ENCODE data around the gene PATJ. TPM values are rescaled to one million over a fixed set of nuclear protein-coding genes. Genes with fewer than 3 reads are reported as not detected.

The PATJ gene
- total RNA-seq, 1 donor from 2014 or later = 5.1 TPM

DNA sequence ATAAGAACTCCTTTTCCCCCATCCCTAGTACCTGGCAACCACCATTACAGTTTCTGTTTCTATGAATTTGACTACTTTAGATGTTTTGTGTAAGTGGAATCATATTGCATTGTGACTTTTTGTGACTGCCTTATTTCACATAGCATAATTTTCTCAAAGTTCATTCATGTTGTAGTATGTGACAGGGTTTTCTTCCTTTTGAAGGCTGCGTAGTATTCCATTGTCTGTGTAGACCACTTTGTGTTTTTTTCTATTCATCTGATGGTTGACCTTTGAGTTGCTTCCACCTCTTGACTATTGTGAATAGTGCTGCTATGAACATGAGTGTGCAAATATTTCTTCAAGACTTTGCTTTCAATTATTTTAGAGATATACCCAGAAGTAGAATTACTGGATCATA lies 226.6 kb downstream of the PATJ start:
- Mint-ChIP-seq H3K9me3 (no peaks in the 10 kb centered on the region), H3K4me3 (no peak overlapping the region), H3K27ac (no peak overlapping the region), H3K4me1 (no peaks in the 10 kb centered on the region), H3K27me3 (no peaks in the 10 kb centered on the region), H3K36me3 (ENCODE audit: low read depth) (no peaks in the 10 kb centered on the region)
- intact Hi-C loops (cut with micrococcal nuclease) = no loop called here
- DNase-seq = no peak

DNA sequence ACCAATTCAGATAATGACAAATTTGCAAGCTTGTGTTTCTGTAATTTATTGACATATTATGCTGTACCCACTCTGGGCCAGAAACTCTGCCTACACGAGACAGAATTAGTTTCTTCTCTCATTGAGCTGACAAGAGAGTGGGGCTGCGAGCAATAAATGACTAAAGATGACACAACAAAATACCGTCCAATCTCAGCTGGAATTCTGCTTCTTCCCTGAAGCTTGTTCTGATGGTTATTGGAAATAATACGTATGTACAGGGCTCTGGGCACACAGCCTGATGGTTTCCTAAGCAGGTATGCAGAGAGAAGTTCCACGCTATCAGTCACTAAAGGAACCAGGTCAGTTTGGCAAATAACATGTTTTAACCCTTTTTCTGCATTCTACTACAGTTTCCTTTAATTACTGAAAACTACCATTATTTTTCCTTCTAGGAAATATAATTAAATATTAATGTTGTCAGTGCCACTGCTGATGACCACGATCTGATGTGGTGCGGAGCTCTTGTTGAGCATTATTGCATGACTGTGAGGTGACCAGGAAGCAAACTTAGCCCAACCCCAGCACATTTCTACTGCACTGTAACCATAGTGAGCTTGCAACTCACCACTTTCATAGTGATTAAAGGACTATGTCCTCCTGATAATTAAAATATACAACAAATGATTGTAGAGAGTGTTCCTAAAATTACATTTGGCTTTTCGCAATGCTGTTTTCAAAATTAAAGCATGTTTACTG lies 231.0 kb downstream of the PATJ start:
- DNase-seq = no peak
- Mint-ChIP-seq H3K4me1 (no peaks in the 10 kb centered on the region), H3K36me3 (ENCODE audit: low read depth) (no peaks in the 10 kb centered on the region), H3K9me3 (no peaks in the 10 kb centered on the region), H3K4me3 (no peak overlapping the region), H3K27ac (no peak overlapping the region), H3K27me3 (no peaks in the 10 kb centered on the region)
- intact Hi-C loops (cut with micrococcal nuclease) = no loop called here

DNA sequence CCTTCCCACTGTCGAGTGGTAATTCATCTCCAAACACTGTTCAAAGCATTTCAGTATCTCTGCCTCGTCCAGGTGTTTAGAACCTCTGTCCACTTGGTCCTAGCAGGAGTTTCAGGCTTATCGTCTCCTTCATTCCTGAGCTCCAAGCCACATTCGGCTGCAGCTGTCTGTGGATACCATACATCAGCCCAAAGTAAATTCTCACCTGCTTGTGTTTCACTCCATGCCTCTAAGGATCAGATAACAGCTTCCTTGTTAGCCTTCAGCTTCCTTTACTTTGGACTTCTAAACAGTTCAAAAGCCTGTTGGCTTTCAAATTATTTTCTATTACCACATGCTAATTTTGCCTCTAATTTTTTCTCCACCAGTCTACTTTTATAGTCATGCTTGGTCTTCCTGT lies 233.4 kb downstream of the PATJ start:
- Mint-ChIP-seq H3K4me3 (no peak overlapping the region), H3K4me1 (no peaks in the 10 kb centered on the region), H3K36me3 (ENCODE audit: low read depth) (no peaks in the 10 kb centered on the region), H3K27ac (no peak overlapping the region), H3K27me3 (no peaks in the 10 kb centered on the region), H3K9me3 (no peaks in the 10 kb centered on the region)
- no peak for DNase-seq
- intact Hi-C loops (cut with micrococcal nuclease) = no loop called here

DNA sequence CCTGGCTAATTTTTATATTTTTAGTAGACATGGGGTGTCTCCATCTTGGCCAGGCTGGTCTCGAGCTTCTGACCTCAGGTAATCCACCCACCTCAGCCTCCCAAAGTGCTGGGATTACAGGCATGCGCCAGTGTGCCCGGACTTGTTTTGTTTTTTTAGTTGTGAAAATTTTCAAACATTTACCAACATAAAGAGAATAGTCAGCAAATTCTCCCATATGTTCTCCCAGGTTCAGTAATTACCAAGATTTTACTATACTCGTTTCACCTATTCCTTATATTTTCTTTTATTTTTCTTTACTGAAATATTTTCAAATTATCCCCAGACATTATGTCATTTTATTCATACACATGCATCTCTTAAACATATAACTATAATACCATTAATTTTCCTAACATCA lies 234.3 kb downstream of the PATJ start:
- Mint-ChIP-seq H3K27me3 (no peaks in the 10 kb centered on the region), H3K4me1 (no peaks in the 10 kb centered on the region), H3K36me3 (ENCODE audit: low read depth) (no peaks in the 10 kb centered on the region)

DNA sequence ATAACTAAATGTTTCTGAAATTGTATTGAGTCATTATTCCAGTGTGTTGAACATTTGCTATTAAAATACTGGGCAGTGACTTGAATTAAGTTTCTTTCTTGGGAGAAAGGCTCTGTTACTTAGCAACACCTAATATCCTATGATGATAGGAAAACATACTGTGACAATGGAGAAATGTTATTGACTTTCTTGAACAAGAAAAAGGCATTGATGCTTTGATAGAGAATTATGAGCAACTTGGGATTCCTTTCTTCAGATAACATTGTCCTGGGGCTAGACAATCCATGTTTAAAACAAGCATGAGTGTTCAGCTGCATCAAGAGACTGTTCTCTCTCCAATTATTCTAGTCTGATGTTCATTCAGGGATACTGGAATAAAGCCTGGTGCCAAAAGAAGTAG lies 236.5 kb downstream of the PATJ start:
- no peak overlapping the region for H3K27ac Mint-ChIP-seq

More for the DNA sequence above, 234.3 kb downstream of the PATJ start:
- no peak overlapping the region for H3K27ac Mint-ChIP-seq
- DNase-seq = no peak
- H3K9me3 Mint-ChIP-seq = no peaks in the 10 kb centered on the region
- intact Hi-C loops (cut with micrococcal nuclease) = no loop called here
- no peak overlapping the region for H3K4me3 Mint-ChIP-seq

DNA sequence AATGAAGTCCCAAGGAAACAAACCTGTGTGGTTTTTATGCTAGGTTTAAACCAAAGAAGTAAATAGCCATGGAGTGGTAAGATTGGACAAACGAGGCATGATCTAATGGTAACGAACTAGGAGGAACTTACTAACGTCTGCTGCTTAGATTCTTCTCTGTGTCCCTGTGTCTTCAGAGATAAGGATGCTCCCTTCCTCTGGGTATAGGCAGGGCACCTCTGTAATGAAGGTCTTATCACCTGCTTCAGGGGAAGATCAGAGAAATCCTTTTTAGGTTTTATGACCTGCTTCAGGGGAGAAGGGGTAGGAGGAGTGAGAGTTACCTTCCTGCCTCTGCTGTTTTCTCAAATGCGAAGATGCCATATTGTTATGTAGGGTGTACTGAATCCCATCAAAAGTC lies 237.4 kb downstream of the PATJ start:
- intact Hi-C loops (cut with micrococcal nuclease) = no loop called here
- H3K36me3 Mint-ChIP-seq (ENCODE audit: low read depth) = no peaks in the 10 kb centered on the region
- no peaks in the 10 kb centered on the region for H3K4me1 Mint-ChIP-seq
- no peak overlapping the region for H3K27ac Mint-ChIP-seq
- no peak overlapping the region for H3K4me3 Mint-ChIP-seq
- no peaks in the 10 kb centered on the region for H3K27me3 Mint-ChIP-seq
- no peak for DNase-seq
- no peaks in the 10 kb centered on the region for H3K9me3 Mint-ChIP-seq

More for the DNA sequence above, 236.5 kb downstream of the PATJ start:
- Mint-ChIP-seq H3K4me1 (no peaks in the 10 kb centered on the region), H3K9me3 (no peaks in the 10 kb centered on the region), H3K27me3 (no peaks in the 10 kb centered on the region), H3K36me3 (ENCODE audit: low read depth) (no peaks in the 10 kb centered on the region), H3K4me3 (no peak overlapping the region)
- intact Hi-C loops (cut with micrococcal nuclease) = no loop called here
- DNase-seq = no peak

DNA sequence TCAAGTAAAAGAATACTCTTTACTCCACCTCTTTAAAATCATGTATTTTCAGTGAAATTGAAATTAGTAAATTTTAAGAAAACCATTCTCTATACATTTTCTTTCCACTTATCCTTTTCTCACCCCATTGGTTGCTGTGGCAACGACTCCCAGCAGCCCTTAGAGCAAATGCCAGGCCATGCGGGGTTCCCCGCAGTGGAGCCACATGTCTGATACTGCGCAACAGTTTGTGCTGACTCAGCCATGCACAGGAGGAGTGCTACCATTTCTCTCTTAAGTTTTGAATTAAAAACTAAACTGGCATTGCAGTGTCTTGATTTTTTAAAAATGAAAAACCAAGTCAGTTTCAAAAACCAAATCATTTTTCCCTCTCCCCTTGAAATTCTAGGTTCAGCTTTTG lies 238.3 kb downstream of the PATJ start:
- no peaks in the 10 kb centered on the region for H3K9me3 Mint-ChIP-seq
- intact Hi-C loops (cut with micrococcal nuclease) = no loop called here
- no peaks in the 10 kb centered on the region for H3K27me3 Mint-ChIP-seq
- DNase-seq = no peak
- no peaks in the 10 kb centered on the region for H3K4me1 Mint-ChIP-seq
- H3K27ac Mint-ChIP-seq = no peak overlapping the region
- H3K4me3 Mint-ChIP-seq = no peak overlapping the region
- H3K36me3 Mint-ChIP-seq (ENCODE audit: low read depth) = no peaks in the 10 kb centered on the region

DNA sequence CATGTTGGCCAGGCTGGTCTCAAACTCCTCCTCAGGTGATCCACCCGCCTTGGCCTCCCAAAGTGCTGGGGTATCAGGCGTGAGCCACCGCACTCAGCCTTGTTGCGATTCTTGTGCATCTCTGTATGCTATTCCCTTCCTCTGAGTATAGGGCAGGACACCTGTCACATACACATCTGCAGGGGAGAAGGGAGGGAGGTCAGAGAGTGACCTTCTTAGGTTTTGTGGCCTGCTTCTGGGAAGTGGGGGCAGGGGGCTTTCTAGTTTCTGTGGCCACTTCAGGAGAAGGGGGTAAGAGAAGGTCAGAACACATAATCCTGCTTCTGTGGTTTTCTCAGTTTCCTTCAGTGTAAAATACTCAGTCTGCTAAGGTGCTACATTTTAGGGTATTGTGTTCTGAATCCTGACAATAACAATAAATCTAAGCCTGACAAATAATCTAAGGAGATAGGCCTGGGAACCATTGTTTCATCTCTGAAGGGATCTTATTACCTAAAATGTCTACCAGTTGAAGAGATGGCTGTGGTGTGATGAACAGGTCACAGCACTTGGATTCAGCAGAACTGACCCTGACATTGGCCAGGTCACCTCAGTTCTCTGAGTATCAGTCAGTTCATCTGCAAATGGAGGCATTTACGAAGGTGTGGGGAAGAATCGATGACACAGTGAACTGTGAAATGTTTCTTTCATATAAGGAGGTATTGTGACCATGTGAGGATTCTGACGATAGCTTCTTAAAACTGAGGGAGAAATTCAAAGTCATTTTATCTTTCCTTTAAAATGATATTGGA lies 239.8 kb downstream of the PATJ start:
- Mint-ChIP-seq H3K36me3 (ENCODE audit: low read depth) (no peaks in the 10 kb centered on the region), H3K27ac (no peak overlapping the region), H3K9me3 (no peaks in the 10 kb centered on the region), H3K4me3 (no peak overlapping the region), H3K4me1 (no peaks in the 10 kb centered on the region), H3K27me3 (no peaks in the 10 kb centered on the region)
- intact Hi-C loops (cut with micrococcal nuclease) = no loop called here
- DNase-seq = no peak

DNA sequence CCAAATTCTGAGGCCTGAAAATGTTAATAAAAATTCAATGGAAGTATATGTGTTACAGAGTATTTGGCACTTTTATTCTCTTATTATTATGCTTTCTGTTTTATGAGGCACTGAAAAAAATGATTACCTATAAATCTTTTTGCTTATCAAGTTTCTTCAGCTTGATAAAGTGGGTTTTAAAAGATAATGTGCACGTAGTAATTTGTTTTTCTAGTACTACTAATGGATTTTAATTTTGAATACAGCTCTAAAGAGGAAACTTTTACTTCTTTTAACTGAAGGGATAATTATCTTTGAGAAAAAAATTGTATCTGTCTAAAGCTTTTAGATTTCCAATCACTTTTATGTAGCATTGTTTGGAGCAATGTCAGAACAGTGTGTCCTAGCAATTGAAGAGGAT lies 241.0 kb downstream of the PATJ start:
- intact Hi-C loops (cut with micrococcal nuclease) = no loop called here
- H3K4me3 Mint-ChIP-seq = no peak overlapping the region
- no peak overlapping the region for H3K27ac Mint-ChIP-seq

DNA sequence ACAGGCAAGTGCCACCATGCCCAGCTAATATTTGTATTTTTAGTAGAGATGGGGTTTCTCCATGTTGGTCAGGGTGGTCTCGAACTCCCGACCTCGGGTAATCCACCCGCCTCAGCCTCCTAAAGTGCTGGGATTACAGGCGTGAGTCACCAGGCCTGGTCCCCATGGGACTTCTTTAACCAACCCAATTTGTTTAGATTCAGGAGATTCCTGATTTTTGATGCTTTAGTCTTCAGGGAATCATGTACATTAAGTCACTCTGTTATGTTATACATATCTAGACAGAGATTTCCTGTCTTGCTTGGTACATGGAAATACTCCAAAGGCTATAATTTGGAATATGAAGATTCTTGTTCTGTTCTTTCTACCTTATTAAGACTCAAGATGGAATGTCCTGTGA lies 250.0 kb downstream of the PATJ start:
- H3K4me3 Mint-ChIP-seq = no peak overlapping the region

More for the DNA sequence above, 241.0 kb downstream of the PATJ start:
- no peak for DNase-seq
- H3K36me3 Mint-ChIP-seq (ENCODE audit: low read depth) = no peaks in the 10 kb centered on the region
- H3K9me3 Mint-ChIP-seq = no peaks in the 10 kb centered on the region
- no peaks in the 10 kb centered on the region for H3K27me3 Mint-ChIP-seq
- no peaks in the 10 kb centered on the region for H3K4me1 Mint-ChIP-seq

DNA sequence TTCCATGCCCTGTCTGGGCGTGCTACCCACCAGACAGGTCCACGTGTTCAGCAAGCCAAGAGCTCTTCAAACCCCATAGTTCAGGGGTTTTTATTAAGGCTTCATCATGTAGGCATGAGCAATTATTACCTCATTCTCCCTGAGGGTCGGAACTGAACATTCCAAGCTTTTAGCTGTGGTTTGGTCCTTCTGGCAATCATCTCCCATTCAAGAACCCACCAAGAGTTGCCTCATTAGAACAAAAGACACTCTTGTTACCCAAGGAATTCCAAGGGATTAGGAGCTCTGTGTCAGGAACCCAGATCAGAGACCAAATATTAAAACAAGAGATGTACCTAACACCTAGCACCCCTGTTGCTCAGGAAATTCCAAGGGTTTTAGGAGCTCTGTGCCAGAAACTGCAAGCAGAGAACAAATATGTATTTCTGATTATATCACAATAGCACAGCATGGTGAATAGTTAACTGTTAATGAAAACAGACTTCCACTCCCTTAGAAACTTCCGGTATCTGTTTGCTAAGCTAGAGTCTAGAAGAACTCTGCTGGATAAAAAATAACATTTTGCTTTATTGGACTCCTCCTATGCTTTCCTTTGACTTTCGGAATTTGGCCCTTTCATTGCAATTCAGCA lies 251.2 kb downstream of the PATJ start:
- H3K27ac Mint-ChIP-seq = no peak overlapping the region
- H3K9me3 Mint-ChIP-seq = no peaks in the 10 kb centered on the region
- intact Hi-C loops (cut with micrococcal nuclease) = no loop called here

More for the DNA sequence above, 250.0 kb downstream of the PATJ start:
- intact Hi-C loops (cut with micrococcal nuclease) = no loop called here
- Mint-ChIP-seq H3K27me3 (no peaks in the 10 kb centered on the region), H3K4me1 (no peaks in the 10 kb centered on the region), H3K27ac (no peak overlapping the region), H3K9me3 (no peaks in the 10 kb centered on the region), H3K36me3 (ENCODE audit: low read depth) (no peaks in the 10 kb centered on the region)
- DNase-seq = no peak

DNA sequence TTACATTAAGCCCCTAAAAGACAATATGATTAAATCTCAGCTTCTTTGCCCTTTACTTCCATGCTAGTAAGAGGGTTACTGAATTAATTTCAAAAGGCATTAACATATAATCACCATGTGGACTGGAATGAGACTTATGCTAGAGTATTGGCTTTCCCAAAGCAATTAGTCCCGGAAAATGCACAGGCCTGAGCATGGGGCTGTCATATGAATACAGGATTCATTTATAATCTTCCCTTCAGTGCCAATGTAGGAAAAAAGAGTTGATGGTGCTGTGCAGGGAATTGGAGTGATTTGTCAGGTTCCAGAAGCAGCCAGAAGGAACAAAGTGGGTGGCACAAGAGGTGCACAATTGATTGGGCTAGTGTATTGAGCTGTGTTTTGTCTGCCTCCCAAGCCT lies 253.4 kb downstream of the PATJ start:
- Mint-ChIP-seq H3K9me3 (no peaks in the 10 kb centered on the region), H3K36me3 (ENCODE audit: low read depth) (no peaks in the 10 kb centered on the region), H3K4me1 (no peaks in the 10 kb centered on the region), H3K4me3 (no peak overlapping the region), H3K27me3 (no peaks in the 10 kb centered on the region), H3K27ac (no peak overlapping the region)
- no peak for DNase-seq
- intact Hi-C loops (cut with micrococcal nuclease) = no loop called here

More for the DNA sequence above, 251.2 kb downstream of the PATJ start:
- no peak overlapping the region for H3K4me3 Mint-ChIP-seq
- DNase-seq = no peak
- no peaks in the 10 kb centered on the region for H3K36me3 Mint-ChIP-seq (ENCODE audit: low read depth)
- no peaks in the 10 kb centered on the region for H3K27me3 Mint-ChIP-seq
- no peaks in the 10 kb centered on the region for H3K4me1 Mint-ChIP-seq

DNA sequence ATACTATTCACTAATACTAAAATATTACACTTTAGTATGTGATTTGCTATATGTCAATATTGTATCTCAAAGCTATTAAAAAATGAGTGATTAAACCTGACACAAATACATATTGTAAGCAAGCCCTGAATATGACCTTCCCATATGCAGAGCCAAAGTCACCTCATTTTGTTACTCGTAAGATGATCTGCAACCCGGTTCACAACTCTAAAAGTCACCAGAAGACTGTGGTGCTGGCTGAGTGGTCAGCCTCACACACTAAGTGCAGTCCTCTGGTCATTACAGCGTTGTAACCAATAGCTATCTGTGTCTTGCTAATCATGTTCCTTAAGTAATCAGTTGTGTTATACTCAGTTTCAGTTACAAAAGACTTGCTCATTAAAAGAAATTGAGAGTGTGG lies 254.8 kb downstream of the PATJ start:
- no peak overlapping the region for H3K4me3 Mint-ChIP-seq
- H3K27me3 Mint-ChIP-seq = no peaks in the 10 kb centered on the region
- no peak for DNase-seq
- H3K36me3 Mint-ChIP-seq (ENCODE audit: low read depth) = no peaks in the 10 kb centered on the region
- H3K27ac Mint-ChIP-seq = no peak overlapping the region
- H3K9me3 Mint-ChIP-seq = no peaks in the 10 kb centered on the region
- H3K4me1 Mint-ChIP-seq = no peaks in the 10 kb centered on the region
- intact Hi-C loops (cut with micrococcal nuclease) = no loop called here

DNA sequence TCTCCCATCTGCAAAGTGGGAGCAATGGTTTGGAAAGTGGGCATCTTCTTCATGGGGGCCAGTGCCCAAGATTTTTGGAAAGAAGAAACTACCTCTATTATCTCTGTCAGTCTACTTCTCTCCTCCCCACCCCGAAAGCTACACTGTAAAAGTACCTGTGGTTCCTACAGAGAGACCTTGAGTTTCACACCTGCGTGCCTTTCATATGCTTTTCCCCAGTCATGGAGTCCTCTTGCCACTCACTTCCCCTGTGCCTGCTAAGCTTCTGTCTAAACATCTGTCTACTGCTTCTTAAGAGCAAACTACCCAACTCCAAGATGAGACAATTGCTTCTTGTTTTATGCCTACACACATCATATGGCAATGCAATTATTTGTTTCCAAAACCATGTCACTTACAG lies 261.5 kb downstream of the PATJ start:
- H3K36me3 Mint-ChIP-seq (ENCODE audit: low read depth) = no peaks in the 10 kb centered on the region
- H3K4me3 Mint-ChIP-seq = no peak overlapping the region
- no peaks in the 10 kb centered on the region for H3K27me3 Mint-ChIP-seq
- no peaks in the 10 kb centered on the region for H3K9me3 Mint-ChIP-seq
- intact Hi-C loops (cut with micrococcal nuclease) = no loop called here
- DNase-seq = no peak
- H3K4me1 Mint-ChIP-seq = no peaks in the 10 kb centered on the region
- no peak overlapping the region for H3K27ac Mint-ChIP-seq

Measured in activated CD4-positive, alpha-beta T cell treated with anti-CD3 and anti-CD28 coated beads, Interleukin-2, amount 10 ng/mL, durations not matched to agents 24 days and 14 days (primary cell).